Neuron (in vitro differentiated cells): ENCODE data around the gene SPTLC2.

Experiments
- H2AFZ ChIP-seq: one replicate; pipeline ENCODE4 v1.6.1; 2013; ENCODE audit warnings: low read depth, mild to moderate bottlenecking, inconsistent platforms, low read length, moderate library complexity
- H3K27me3 ChIP-seq: one replicate; pipeline ENCODE4 v1.6.1; 2013; ENCODE audit warnings: low read length; ENCODE audit not compliant: insufficient read depth
- H3K36me3 ChIP-seq: one replicate; pipeline ENCODE4 v1.6.1; 2013; ENCODE audit warnings: low read length; ENCODE audit not compliant: insufficient read depth
- H3K4me1 ChIP-seq: one replicate; pipeline ENCODE4 v1.6.1; 2013; ENCODE audit warnings: low read length; ENCODE audit not compliant: insufficient read depth
- H3K4me3 ChIP-seq: 2 replicates; pipeline ENCODE4 v1.5.1; 2013; ENCODE audit warnings: mild to moderate bottlenecking, low read length, moderate library complexity
- H3K9me3 ChIP-seq: one replicate; pipeline ENCODE4 v1.6.1; 2013; ENCODE audit warnings: low read length

The SPTLC2 gene

GRCh38 chr14:77470224-77470870, 146.1 kb downstream of the SPTLC2 start:
- no peaks in the 10 kb centered on the region for H3K4me1 ChIP-seq
- no peak overlapping the region for H2AFZ ChIP-seq
- H3K4me3 ChIP-seq, result no peak overlapping the region
- H3K9me3 ChIP-seq, result no peaks in the 10 kb centered on the region
- H3K36me3 ChIP-seq, result peaks cover 43% of the 10 kb centered on the region
- peaks cover 4% of the 10 kb centered on the region for H3K27me3 ChIP-seq

- peaks cover 51% of the 10 kb centered on the region for H3K36me3 ChIP-seq
Observed at GRCh38 chr14:77469539-77469938, 146.9 kb downstream of the SPTLC2 start.

GRCh38 chr14:77469067-77469505, 147.4 kb downstream of the SPTLC2 start:
- H3K4me3 ChIP-seq, result no peak overlapping the region
- no peaks in the 10 kb centered on the region for H3K27me3 ChIP-seq
- H3K9me3 ChIP-seq, result no peaks in the 10 kb centered on the region
- H3K4me1 ChIP-seq, result no peaks in the 10 kb centered on the region
- peaks cover 54% of the 10 kb centered on the region for H3K36me3 ChIP-seq
- H2AFZ ChIP-seq, result no peak overlapping the region

More at GRCh38 chr14:77469539-77469938, 146.9 kb downstream of the SPTLC2 start:
- H2AFZ ChIP-seq, result no peak overlapping the region
- H3K9me3 ChIP-seq, result no peaks in the 10 kb centered on the region
- H3K4me3 ChIP-seq, result no peak overlapping the region
- no peaks in the 10 kb centered on the region for H3K4me1 ChIP-seq
- peaks cover 1% of the 10 kb centered on the region for H3K27me3 ChIP-seq

- no peaks in the 10 kb centered on the region for H3K9me3 ChIP-seq
- H3K4me3 ChIP-seq, result no peak overlapping the region
- no peak overlapping the region for H2AFZ ChIP-seq
- H3K36me3 ChIP-seq, result peaks cover 66% of the 10 kb centered on the region
- H3K27me3 ChIP-seq, result no peaks in the 10 kb centered on the region
- H3K4me1 ChIP-seq, result no peaks in the 10 kb centered on the region
Observed at GRCh38 chr14:77467801-77468200, 148.6 kb downstream of the SPTLC2 start.

GRCh38 chr14:77459072-77459723, 157.2 kb downstream of the SPTLC2 start:
- H3K4me3 ChIP-seq, result peak overlapping the region; percentile 67
- H3K4me1 ChIP-seq, result peaks cover 12% of the 10 kb centered on the region
- H2AFZ ChIP-seq, result no peak overlapping the region
- H3K36me3 ChIP-seq, result peaks cover 40% of the 10 kb centered on the region
- no peaks in the 10 kb centered on the region for H3K27me3 ChIP-seq
- no peaks in the 10 kb centered on the region for H3K9me3 ChIP-seq

GRCh38 chr14:77458249-77458950, 158.0 kb downstream of the SPTLC2 start:
- peak overlapping the region; percentile 31 for H2AFZ ChIP-seq
- peak overlapping the region; percentile 67 for H3K4me3 ChIP-seq
- H3K4me1 ChIP-seq, result peaks cover 12% of the 10 kb centered on the region

GRCh38 chr14:77457522-77458248, 158.8 kb downstream of the SPTLC2 start, which contains the start of the genes AHSA1 and VIPAS39:
Gene AHSA1, plus strand, starts transcription at chr14:77458093. Its CDS starts 97 bp downstream, at chr14:77458190.
Gene VIPAS39, minus strand, starts transcription at chr14:77457601. Its CDS starts 3,499 bp downstream, at chr14:77454102.
- no peaks in the 10 kb centered on the region for H3K27me3 ChIP-seq
- peaks cover 36% of the 10 kb centered on the region for H3K36me3 ChIP-seq
- H2AFZ ChIP-seq, result peak within 1 kb of the TSS; percentile 56

More at GRCh38 chr14:77458249-77458950, 158.0 kb downstream of the SPTLC2 start:
- Histone ChIP-seq H3K27me3 (no peaks in the 10 kb centered on the region), H3K9me3 (no peaks in the 10 kb centered on the region), H3K36me3 (peaks cover 37% of the 10 kb centered on the region)

GRCh38 chr14:77457115-77457521, 159.3 kb downstream of the SPTLC2 start:
- H3K27me3 ChIP-seq, result no peaks in the 10 kb centered on the region
- H2AFZ ChIP-seq, result peak overlapping the region; percentile 56
- peak overlapping the region; percentile 67 for H3K4me3 ChIP-seq
- H3K9me3 ChIP-seq, result no peaks in the 10 kb centered on the region
- H3K4me1 ChIP-seq, result peaks cover 12% of the 10 kb centered on the region
- H3K36me3 ChIP-seq, result peaks cover 31% of the 10 kb centered on the region

More at GRCh38 chr14:77457522-77458248, 158.8 kb downstream of the SPTLC2 start, which contains the start of the genes AHSA1 and VIPAS39:
- H3K9me3 ChIP-seq, result no peaks in the 10 kb centered on the region
- peak within 1 kb of the TSS; percentile 67 for H3K4me3 ChIP-seq
- H3K4me1 ChIP-seq, result peaks cover 12% of the 10 kb centered on the region
